WTC11 (cell line): ENCODE data around the gene RPEL1. TPM values are rescaled to one million over a fixed set of nuclear protein-coding genes. Genes with fewer than 3 reads are reported as not detected.
A peak's percentile ranks its signal among the peaks of the same experiment; 100 is the strongest.

ENCODE experiments used
- ATAC-seq: fragments of 200-7000 bp; cut with Tn5 transposase; 2 replicates; pipeline ENCODE4 v1.10.0; 2021; ENCODE audit warnings: mild to moderate bottlenecking, moderate library complexity
- CTCF ChIA-PET: fragments of 300-600 bp; sonication (Branson Sonifier 250); formaldehyde crosslinking; loops from one replicate; lab custom pipeline; 2021; ENCODE audit warnings: antibody characterized with exemption; lab: Charles Lee
- POLR2A ChIA-PET: fragments of 350-600 bp; sonication (Branson Sonifier 250); formaldehyde crosslinking; loops from one replicate; lab custom pipeline; 2021; ENCODE audit warnings: antibody characterized with exemption; lab: Charles Lee
- DNase-seq: peaks from one replicate; pipeline ENCODE4 v3.0.0; 2021; ENCODE audit warnings: low spot score
- H3K27ac Mint-ChIP-seq: 2 replicates; pipeline ENCODE4 v1.8.0; 2021; ENCODE audit warnings: mixed read lengths
- H3K27me3 Mint-ChIP-seq: 2 replicates; pipeline ENCODE4 v1.8.0; 2021; ENCODE audit warnings: low read depth, mild to moderate bottlenecking, moderate library complexity, mixed read lengths
- H3K36me3 Mint-ChIP-seq: 2 replicates; pipeline ENCODE4 v1.8.0; 2021; ENCODE audit warnings: mixed read lengths
- H3K4me1 Mint-ChIP-seq: 2 replicates; pipeline ENCODE4 v1.8.0; 2022; ENCODE audit warnings: mixed read lengths
- H3K4me3 Mint-ChIP-seq: 2 replicates; pipeline ENCODE4 v1.8.0; 2021; ENCODE audit warnings: mild to moderate bottlenecking, moderate library complexity, mixed read lengths
- H3K9me3 Mint-ChIP-seq: 2 replicates; pipeline ENCODE4 v1.8.0; 2021; ENCODE audit warnings: mixed read lengths
- CBFB ChIP-seq: sonication (generic); formaldehyde crosslinking; IDR thresholded peaks from 2 replicates; pipeline ENCODE4 v1.8.1; 2022; ENCODE audit warnings: mild to moderate bottlenecking, low read depth, missing genetic modification reagents
- E2F1 ChIP-seq: sonication (generic); formaldehyde crosslinking; IDR thresholded peaks from 2 replicates; pipeline ENCODE4 v1.8.0; 2022; ENCODE audit warnings: mild to moderate bottlenecking, missing genetic modification reagents
- FOXK1 ChIP-seq: sonication (generic); formaldehyde crosslinking; IDR thresholded peaks from 2 replicates; pipeline ENCODE4 v1.8.0; 2022; ENCODE audit warnings: mild to moderate bottlenecking, moderate library complexity, missing genetic modification reagents
- FOXP1 ChIP-seq: sonication (generic); formaldehyde crosslinking; IDR thresholded peaks from 2 replicates; pipeline ENCODE4 v1.8.0; 2022; ENCODE audit warnings: missing genetic modification reagents, mild to moderate bottlenecking, moderate library complexity, borderline replicate concordance
- JUN ChIP-seq: sonication (generic); formaldehyde crosslinking; IDR thresholded peaks from 2 replicates; pipeline ENCODE4 v1.8.0; 2023; ENCODE audit warnings: mild to moderate bottlenecking, missing genetic modification reagents
- MYBL2 ChIP-seq: sonication (generic); formaldehyde crosslinking; IDR thresholded peaks from 2 replicates; pipeline ENCODE4 v1.8.1; 2023; ENCODE audit warnings: mild to moderate bottlenecking, moderate library complexity, missing genetic modification reagents
- NR2C2 ChIP-seq: sonication (generic); formaldehyde crosslinking; IDR thresholded peaks from 2 replicates; pipeline ENCODE4 v1.8.0; 2022; ENCODE audit warnings: mild to moderate bottlenecking, missing genetic modification reagents
- SMAD3 ChIP-seq: sonication (generic); formaldehyde crosslinking; IDR thresholded peaks from 2 replicates; pipeline ENCODE4 v1.8.0; 2022; ENCODE audit warnings: missing genetic modification reagents, mild to moderate bottlenecking, borderline replicate concordance
- SP1 ChIP-seq: sonication (generic); formaldehyde crosslinking; conservative IDR thresholded peaks from 2 replicates; pipeline ENCODE4 v1.8.1; 2022; ENCODE audit warnings: missing genetic modification reagents
- TEAD4 ChIP-seq: sonication (generic); formaldehyde crosslinking; IDR thresholded peaks from 2 replicates; pipeline ENCODE4 v1.8.0; 2022; ENCODE audit warnings: mild to moderate bottlenecking, missing genetic modification reagents
- ZNF219 ChIP-seq: sonication (generic); formaldehyde crosslinking; IDR thresholded peaks from 2 replicates; pipeline ENCODE4 v1.8.0; 2023; ENCODE audit warnings: missing genetic modification reagents, mild to moderate bottlenecking, borderline replicate concordance
- ZNF317 ChIP-seq: sonication (generic); formaldehyde crosslinking; IDR thresholded peaks from 2 replicates; pipeline ENCODE4 v1.8.1; 2023; ENCODE audit warnings: low read depth, mild to moderate bottlenecking, moderate library complexity, missing genetic modification reagents, borderline replicate concordance
- ZNF425 ChIP-seq: fragments of 250-450 bp; sonication (Bioruptor Pico); conservative IDR thresholded peaks from 2 replicates; pipeline ENCODE4 v1.9.0; 2021; ENCODE audit warnings: mild to moderate bottlenecking
- ZNF512 ChIP-seq: sonication (generic); formaldehyde crosslinking; IDR thresholded peaks from 2 replicates; pipeline ENCODE4 v1.8.1; 2022; ENCODE audit warnings: missing genetic modification reagents, borderline replicate concordance
- ZNF532 ChIP-seq: fragments of 250-450 bp; sonication (Bioruptor Pico); IDR thresholded peaks from 2 replicates; pipeline ENCODE4 v1.9.0; 2021; ENCODE audit warnings: mild to moderate bottlenecking, borderline replicate concordance
- ZSCAN18 ChIP-seq: fragments of 250-450 bp; sonication (Bioruptor Pico); IDR thresholded peaks from 2 replicates; pipeline ENCODE4 v2.1.2; 2022; ENCODE audit warnings: mild to moderate bottlenecking, moderate library complexity
- total RNA-seq: library from RNA; stranded (reverse); gene quantifications from 3 replicates; pipeline ENCODE4 v1.2.3, GENCODE V29; 2021
- TF ChIP-seq, protein P1 (sequence below): sonication (generic); formaldehyde crosslinking; IDR thresholded peaks from 2 replicates; pipeline ENCODE4 v1.8.1; 2022; ENCODE audit warnings: low read depth, mild to moderate bottlenecking, moderate library complexity, missing genetic modification reagents, borderline replicate concordance
- TF ChIP-seq, protein P2 (sequence below): sonication (generic); formaldehyde crosslinking; IDR thresholded peaks from 2 replicates; pipeline ENCODE4 v1.8.0; 2022; ENCODE audit warnings: mild to moderate bottlenecking, missing genetic modification reagents
- TF ChIP-seq, protein P3 (sequence below): sonication (generic); formaldehyde crosslinking; IDR thresholded peaks from 2 replicates; pipeline ENCODE4 v1.8.0; 2023; ENCODE audit warnings: missing genetic modification reagents
- TF ChIP-seq, protein P4 (sequence below): sonication (generic); formaldehyde crosslinking; IDR thresholded peaks from 2 replicates; pipeline ENCODE4 v1.8.1; 2022; ENCODE audit warnings: mild to moderate bottlenecking, moderate library complexity, missing genetic modification reagents

Gene RPEL1
- total RNA-seq, 1 experiment from 2014 or later = 0.09 TPM

- H3K4me1 Mint-ChIP-seq = peaks cover 59% of the 10 kb centered on the region
- H3K36me3 Mint-ChIP-seq = peaks cover 21% of the 10 kb centered on the region
- CTCF ChIA-PET = interaction anchor here (1.5 kb wide), 1 partner anchor 41 kb away, joined by 4 read pairs; no protein-coding TSS in a partner anchor
- no peak overlapping the region for H3K4me3 Mint-ChIP-seq
- POLR2A ChIA-PET = no interaction called here
- H3K9me3 Mint-ChIP-seq = peaks cover 21% of the 10 kb centered on the region
- peak overlapping the region; percentile 60 for H3K27ac Mint-ChIP-seq
- DNase-seq (no peak), ATAC-seq (no peak)
- TF ChIP-seq TEAD4 (CRISPR knock-in tag) (no peak), JUN (CRISPR knock-in tag) (no peak), FOXP1 (CRISPR knock-in tag) (no peak), SP1 (CRISPR knock-in tag) (no peak), E2F1 (no peak), ZSCAN18 (CRISPR knock-in tag) (no peak), FOXK1 (CRISPR knock-in tag) (no peak), ZNF425 (CRISPR knock-in tag) (no peak), MYBL2 (CRISPR knock-in tag) (no peak), ZNF219 (no peak), SMAD3 (CRISPR knock-in tag) (no peak), NR2C2 (CRISPR knock-in tag) (no peak), ZNF317 (CRISPR knock-in tag) (no peak), ZNF532 (no peak), ZNF512 (CRISPR knock-in tag) (no peak), CBFB (CRISPR knock-in tag) (no peak)
- TF ChIP-seq, protein P1, sequence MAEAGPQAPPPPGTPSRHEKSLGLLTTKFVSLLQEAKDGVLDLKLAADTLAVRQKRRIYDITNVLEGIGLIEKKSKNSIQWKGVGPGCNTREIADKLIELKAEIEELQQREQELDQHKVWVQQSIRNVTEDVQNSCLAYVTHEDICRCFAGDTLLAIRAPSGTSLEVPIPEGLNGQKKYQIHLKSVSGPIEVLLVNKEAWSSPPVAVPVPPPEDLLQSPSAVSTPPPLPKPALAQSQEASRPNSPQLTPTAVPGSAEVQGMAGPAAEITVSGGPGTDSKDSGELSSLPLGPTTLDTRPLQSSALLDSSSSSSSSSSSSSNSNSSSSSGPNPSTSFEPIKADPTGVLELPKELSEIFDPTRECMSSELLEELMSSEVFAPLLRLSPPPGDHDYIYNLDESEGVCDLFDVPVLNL (CRISPR knock-in tag) = no peak
- TF ChIP-seq, protein P2, sequence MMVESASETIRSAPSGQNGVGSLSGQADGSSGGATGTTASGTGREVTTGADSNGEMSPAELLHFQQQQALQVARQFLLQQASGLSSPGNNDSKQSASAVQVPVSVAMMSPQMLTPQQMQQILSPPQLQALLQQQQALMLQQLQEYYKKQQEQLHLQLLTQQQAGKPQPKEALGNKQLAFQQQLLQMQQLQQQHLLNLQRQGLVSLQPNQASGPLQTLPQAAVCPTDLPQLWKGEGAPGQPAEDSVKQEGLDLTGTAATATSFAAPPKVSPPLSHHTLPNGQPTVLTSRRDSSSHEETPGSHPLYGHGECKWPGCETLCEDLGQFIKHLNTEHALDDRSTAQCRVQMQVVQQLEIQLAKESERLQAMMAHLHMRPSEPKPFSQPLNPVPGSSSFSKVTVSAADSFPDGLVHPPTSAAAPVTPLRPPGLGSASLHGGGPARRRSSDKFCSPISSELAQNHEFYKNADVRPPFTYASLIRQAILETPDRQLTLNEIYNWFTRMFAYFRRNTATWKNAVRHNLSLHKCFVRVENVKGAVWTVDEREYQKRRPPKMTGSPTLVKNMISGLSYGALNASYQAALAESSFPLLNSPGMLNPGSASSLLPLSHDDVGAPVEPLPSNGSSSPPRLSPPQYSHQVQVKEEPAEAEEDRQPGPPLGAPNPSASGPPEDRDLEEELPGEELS (CRISPR knock-in tag) = no peak
- TF ChIP-seq, protein P3, sequence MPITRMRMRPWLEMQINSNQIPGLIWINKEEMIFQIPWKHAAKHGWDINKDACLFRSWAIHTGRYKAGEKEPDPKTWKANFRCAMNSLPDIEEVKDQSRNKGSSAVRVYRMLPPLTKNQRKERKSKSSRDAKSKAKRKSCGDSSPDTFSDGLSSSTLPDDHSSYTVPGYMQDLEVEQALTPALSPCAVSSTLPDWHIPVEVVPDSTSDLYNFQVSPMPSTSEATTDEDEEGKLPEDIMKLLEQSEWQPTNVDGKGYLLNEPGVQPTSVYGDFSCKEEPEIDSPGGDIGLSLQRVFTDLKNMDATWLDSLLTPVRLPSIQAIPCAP = no peak
- TF ChIP-seq, protein P4, sequence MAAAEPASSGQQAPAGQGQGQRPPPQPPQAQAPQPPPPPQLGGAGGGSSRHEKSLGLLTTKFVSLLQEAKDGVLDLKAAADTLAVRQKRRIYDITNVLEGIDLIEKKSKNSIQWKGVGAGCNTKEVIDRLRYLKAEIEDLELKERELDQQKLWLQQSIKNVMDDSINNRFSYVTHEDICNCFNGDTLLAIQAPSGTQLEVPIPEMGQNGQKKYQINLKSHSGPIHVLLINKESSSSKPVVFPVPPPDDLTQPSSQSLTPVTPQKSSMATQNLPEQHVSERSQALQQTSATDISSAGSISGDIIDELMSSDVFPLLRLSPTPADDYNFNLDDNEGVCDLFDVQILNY (CRISPR knock-in tag) = no peak
- no peaks in the 10 kb centered on the region; the same call in 1 of the 2 replicates for H3K27me3 Mint-ChIP-seq
Measured at GRCh38 chr10:103203466-103203865, 42.2 kb upstream of the RPEL1 start.
